HG02678 (cell line): ENCODE measurements around the gene BAIAP2L2.

Source experiments
- ATAC-seq: cut with Tn5 transposase; IDR thresholded peaks from one replicate; pipeline ENCODE4 v1.9.1; 2021; ENCODE audit warnings: mild to moderate bottlenecking, moderate library complexity; ENCODE audit not compliant: unreplicated experiment

The BAIAP2L2 gene

DNA sequence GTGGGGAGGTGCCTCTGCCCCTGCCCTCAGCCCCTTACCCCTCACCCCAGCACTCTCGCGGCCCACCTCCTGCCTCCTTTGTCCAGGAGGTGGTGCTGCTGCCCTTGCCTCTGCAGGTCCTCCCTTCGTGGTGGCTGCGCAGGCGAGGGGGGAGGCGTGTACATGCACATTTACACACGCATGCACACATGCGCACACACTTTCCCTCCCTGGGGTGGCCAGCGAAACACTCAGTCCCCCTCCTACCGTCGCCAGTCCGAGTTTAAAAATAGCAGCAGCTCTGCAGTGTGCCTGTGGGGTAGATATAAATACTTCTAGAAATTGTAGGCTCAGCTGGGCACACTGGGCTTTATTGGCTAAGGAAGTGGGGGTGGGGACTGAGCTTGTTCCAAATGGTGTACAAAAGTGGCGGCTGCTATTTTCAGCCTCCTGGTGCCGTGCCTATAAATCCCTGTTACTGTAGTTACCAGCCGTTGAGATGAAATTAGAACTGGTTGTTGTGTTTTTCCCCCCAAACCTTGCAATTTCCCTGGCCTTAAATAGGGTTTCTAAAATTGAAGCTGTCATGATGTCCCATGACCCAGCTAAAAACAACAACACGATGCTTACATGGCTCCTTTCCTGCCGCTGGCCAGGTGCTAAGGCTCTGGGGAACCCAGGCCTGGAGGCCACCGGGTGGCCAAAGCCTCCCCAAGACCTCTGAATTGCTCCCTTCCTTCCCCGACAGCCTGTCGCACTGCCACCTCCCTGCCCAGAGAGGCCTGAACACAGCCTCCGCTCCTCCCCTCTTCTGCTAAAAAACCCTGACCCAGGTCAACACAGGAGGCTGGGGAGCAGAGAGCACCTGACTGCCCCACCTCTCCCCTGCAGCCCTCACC lies 40.9 kb downstream of the BAIAP2L2 start:
- no peak for ATAC-seq

DNA sequence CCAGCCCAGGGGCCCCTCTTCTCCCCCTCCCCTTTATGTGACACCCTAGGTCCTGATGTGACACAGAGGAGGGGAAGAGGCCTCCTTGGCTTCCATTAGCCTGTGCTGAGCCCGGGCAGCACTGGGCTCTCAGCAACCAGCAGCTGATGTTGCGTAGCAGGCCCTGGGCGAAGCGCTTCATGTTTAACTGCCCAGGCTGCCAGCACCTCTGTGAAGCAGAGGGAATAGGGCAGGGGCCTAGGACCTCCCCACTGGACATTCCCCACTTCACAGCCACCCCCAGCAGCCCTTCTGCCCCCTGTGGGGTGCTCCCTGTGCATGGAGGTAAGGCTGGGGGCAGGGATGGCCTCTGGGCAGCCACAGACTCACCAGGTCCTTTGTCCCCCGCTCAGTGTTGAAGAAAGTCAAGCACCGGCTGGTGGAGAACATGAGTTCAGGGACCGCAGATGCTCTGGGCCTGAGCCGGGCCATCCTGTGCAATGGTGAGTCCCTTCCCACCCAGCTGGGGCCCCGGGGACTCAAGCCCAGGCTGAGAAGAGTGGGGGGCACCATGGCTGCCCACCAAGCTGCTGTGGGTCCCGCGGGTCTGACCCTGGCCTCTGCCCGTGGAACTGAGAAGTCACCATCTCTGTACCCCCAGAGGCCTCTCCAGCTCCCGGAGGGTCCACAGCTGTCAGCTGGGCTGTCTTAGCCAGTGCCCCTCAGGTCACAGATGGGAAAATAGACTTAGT lies 41.7 kb downstream of the BAIAP2L2 start:
- no peak for ATAC-seq

DNA sequence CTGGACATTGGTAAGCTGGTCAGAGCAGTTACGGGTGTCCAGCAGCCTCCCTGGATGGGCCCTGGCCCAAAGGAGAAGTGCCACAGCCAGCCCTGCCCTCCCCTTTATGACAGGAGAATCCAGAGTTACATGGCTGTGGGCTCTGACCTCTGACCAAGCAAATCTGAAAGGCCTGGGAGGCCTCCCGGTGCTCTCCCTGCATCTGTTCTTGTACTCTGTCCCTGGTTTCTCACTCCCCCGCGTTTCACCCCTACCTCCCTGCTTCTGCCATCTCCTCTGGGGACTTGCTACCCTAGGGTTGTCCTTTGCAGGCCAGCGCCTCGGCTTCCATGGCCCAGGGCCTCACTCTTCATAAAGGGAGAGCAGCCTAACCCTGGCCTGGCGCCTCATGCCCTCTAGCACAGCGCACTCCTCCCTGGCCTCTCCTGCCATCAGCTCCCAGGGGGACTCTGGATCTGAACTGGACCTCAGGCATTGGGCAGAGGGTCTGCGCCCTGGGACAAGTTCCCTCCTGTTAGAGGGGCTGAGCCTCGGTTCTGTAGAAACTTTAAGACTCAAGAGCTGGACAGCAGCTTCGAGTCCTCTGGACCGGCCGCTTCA lies 42.6 kb downstream of the BAIAP2L2 start:
- ATAC-seq: no peak

DNA sequence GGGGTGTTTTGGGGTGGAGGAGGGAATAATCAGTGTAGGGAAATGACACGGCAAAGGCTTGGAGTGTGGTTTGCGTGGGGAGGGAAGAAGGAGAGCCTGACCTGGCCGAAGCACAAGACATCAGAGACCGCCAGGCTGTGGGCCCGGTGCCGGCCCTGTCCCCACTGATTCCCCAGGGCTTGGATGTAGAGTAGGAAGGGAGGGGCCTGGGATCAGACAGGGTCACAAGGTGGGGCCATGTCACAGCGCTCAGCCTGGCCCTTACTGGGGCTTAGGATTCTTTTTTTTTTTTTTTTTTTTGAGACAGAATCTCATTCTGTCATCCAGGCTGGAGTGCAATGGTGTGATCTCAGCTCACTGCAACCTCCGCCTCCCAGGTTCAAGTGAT lies 43.5 kb downstream of the BAIAP2L2 start:
- no peak for ATAC-seq

DNA sequence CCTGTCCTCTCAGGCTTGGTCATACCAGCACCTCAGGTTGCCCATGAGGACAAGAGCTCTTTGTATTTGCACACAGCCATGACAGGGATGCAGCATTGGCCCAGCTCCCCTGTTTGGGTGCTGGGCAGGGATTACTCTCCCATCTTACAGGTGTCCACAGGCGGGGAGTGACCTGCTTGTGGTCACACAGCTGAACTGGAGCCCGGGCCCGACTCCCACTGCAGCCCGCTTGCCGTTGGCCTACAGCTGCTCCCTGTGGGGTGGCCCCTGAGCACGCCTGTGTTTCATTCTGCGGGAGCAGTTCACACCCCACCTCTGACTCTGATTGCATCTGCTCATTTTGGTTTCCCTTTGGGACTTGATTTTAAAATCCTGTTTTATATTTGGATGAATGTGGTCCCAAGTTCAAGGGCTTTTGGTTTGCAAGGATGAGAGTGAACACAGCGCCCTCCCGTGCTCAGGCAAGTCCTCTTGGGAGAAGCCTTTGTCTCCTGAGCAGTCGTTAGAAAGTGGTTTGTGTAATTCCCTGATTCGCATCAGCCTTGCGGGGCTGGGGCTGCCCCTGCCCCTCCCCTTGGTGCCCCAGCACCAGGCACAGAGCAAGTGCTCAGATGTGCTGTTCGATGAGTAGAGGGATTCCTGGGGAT lies 44.0 kb downstream of the BAIAP2L2 start:
- ATAC-seq: no peak

DNA sequence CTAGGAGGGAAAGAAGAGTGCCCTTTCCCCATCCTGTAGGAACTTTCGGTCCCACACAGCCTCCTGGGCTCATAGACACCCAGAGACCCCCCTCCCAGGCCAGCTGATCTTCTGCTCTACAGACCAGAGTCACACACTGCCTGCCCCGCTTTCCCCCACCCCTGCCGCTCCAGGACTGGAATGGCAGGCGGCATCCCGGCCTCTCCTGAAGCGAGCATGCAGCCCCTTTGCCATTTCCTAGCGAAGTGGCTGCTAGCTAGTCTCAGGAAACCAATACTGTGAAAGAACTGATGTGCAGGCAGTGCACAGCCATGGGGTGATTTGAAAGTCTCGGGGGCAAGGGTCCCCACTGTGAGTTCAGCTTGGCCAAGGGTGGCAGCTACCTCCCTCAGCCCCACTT lies 44.9 kb downstream of the BAIAP2L2 start:
- ATAC-seq: no peak

DNA sequence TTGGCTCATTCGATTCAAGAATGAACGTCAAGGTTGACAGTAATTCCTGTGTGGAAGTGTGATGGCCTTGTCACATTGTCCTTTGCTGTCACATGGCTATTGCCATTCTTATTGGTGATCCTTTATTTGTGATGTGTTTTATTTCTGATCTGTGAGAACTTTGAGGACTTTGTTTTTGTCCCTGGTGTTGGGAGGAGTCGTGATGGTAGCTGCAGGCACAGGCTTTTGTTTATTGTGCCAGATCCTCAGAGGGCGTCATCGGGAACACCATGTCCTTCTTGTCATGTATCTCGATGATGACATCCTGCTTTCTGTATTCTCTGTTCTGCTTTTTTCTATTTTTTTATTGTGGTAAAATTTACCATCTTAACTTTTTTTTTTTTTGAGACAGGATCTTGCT lies 47.7 kb downstream of the BAIAP2L2 start:
- ATAC-seq: no peak

DNA sequence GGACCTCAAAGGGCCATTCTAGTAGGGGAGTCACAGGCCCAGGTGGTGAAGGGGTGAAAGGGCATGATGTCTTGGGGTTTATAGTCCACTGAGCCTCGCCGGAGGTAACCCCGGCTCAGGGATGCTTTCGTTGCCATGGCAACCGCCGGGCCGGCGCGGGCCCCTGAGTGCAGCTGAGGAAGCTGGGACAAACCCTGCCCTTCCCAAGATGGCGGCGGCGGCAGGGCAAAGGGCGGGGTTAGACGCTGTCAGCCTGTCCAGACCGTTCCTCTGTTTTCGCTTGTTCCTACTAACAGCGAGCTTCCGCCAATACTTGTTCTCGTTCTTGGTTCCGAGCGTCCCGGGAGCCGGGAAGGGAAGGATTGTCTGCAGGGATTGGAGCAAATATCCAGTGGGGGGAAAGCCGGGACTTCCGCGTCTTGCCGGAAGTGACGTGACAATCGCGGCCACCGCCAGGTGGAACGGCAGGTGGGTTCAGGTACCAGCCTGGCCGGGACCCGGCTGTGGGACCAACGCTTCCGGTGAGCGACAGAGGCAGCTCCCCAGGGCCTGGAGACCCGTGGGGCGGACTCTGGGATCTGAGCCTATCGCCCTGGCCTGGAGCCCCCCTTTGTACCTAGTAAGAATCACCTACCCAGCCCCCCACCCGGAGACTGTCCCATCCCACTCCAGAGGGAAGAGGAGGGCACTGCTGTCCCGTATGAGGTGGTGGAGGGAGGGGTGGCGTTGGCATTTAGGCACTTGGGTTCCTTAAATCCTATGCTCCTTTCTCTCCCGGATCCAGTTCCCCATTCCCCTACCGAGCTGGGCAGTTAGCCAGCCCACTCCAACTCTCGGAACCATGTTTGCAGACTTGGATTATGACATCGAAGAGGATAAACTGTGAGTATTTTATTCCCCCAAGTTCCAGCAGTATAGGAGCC lies 53.3 kb downstream of the BAIAP2L2 start, which contains the start of gene PICK1:
TSS of gene PICK1 (plus strand) at position 436 of the 923 bp plus-strand sequence. CDS start at position 842, 406 bp downstream.
- peak; percentile 59 for ATAC-seq

DNA sequence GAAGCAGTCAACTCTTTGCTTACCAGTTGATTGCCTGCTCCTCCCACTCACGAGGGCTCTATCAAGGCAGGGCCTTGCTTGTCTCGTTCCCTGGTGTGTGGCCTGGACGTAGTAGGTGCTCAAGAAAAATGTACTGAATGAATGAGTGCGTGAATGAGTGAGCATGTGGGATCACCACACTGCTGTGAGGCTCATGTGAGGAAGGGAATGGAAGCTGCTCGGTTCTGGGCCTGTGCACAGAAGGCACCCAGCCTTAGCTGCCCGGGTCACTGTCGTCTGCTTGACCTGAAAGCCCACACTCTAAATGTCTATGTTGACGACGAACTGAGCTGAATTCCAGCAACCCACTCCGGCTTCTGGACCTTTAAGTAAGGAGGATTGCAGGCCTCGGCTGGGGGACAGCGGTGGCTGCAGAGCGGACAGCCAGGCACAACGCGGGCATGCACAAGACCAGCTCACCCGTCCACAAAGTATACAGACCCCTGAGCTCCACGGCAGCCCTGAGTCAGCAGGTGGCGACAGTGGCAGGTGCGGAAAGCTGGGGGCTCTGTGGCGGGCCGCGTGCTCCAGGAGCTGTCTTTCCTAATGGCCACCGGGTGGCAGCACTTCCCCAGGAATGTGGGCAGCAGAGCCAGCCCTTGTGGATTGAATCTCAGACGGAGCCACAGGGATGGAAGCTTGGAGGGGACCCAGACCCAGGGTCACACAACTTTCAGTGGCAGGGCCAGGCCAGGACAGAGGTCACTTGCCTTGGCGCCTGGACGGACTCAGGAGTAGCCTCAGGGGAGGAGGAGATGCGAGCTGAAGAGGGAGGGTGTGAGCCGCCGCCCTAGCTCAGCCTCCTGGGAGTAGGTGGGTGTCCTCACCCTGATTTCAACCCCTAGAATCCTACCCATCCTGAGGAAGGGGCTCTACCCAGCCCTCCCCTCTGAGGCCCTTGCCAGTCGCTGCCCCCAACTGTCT lies 58.3 kb downstream of the BAIAP2L2 start:
- peak; percentile 65 for ATAC-seq

DNA sequence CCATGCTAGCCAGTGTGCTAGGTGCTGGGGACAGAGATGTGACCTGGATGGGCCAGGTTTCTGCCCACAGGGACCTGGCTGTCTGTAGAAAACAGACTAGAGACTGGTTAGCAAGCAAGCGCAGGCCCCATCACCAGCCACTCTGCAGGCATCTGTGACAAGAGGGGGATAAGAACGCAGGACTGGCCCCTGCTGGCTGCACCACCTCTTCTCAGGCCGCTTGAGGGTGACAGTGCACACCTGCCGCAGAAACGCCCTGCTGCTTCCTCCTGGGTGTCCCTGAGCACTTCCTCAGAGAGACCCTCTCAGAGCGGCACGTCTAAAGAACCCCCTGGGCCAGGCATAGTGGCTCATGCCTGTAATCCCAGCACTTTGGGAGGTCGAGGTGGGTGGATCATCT lies 59.2 kb downstream of the BAIAP2L2 start:
- ATAC-seq: no peak

DNA sequence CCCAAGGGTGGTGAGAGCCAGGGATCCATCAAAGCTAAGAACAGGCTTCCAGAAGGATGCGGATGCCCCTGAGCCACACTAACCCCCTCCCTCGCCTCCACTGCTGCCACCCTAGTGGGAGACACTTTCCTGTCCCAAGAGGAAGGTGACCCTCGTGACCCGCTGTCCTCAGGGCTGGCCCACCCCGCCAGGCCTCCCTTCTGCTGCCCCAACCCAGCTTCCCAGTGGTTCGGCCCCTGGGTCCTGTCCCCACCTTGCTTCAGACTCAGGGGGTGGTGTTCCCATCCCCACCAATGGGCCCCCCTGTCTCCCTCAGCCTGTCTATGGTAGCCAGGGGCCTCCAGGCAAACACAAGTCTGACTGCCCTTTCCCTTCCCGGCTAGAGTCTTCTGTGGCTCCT lies 59.8 kb downstream of the BAIAP2L2 start:
- ATAC-seq: no peak

DNA sequence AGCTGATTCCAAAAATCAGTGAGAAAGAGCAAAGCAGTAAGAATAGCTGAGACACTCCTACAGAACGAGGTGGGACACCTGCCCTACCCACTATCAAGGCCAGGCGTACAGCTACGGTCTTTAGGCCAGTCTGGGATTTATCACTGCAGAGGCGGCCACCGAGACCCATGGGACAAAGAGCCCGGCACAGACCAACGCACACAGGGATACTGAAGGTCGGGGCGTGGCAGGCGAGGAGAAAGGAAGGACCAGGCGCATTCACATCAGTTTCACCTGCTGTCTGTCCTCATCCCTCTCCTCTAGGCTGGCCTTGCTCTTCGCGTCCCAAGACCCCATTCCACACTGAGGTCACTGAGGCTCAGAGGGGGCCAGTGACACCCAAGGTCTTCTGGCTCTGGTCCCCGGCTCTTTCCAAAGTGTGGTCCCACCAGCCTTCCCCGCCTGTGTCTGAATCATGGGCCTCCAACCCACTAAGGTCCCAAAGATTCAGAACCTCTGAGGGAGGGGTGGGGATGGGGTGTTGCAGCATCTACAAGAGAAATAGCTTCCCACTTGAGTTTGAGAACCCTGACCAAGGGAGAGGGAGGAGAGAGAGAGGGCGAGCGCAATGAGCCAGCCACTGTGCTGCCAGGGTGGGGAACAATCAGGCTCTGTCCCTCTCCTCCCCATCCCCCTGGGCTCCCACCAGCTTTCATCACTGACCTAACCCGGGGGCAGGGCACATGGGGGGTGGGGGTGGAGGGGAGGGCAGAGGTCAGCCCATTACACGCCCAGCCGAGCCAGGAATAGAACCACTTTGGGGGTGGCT lies 60.5 kb downstream of the BAIAP2L2 start:
- no peak for ATAC-seq

DNA sequence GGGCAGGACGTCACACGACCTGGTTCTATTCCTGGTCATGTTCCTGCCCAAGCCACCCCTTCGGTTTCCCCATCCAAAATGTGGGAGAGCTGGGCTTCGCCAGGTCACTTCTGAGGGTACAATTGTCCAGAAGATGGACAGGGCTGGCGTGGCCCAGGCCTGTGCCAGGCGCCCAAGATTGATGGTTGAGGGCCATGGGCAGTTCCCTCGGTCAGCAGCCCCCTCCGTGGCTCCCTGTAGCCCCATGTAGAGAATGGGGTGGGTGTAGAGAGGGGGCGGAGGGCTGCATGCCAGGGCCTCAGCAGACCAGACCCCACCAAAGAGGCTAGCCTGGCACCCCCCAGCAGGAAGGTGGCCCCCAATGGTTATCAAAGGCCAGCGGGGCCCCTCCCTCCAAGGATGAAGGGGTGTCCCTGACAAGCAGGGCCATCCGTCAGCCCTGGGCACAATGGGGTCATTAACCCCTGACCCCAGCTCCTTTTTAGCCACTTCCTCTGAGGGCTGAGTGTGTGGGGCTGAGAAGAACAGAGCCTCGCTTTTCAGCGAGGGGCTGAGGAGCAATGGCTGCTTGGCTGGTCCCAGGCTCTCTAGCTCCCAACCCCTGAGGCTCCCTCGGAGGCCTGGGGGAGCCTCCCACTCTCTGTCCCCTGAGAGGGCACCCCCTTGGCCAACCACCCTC lies 64.3 kb downstream of the BAIAP2L2 start:
- no peak for ATAC-seq

DNA sequence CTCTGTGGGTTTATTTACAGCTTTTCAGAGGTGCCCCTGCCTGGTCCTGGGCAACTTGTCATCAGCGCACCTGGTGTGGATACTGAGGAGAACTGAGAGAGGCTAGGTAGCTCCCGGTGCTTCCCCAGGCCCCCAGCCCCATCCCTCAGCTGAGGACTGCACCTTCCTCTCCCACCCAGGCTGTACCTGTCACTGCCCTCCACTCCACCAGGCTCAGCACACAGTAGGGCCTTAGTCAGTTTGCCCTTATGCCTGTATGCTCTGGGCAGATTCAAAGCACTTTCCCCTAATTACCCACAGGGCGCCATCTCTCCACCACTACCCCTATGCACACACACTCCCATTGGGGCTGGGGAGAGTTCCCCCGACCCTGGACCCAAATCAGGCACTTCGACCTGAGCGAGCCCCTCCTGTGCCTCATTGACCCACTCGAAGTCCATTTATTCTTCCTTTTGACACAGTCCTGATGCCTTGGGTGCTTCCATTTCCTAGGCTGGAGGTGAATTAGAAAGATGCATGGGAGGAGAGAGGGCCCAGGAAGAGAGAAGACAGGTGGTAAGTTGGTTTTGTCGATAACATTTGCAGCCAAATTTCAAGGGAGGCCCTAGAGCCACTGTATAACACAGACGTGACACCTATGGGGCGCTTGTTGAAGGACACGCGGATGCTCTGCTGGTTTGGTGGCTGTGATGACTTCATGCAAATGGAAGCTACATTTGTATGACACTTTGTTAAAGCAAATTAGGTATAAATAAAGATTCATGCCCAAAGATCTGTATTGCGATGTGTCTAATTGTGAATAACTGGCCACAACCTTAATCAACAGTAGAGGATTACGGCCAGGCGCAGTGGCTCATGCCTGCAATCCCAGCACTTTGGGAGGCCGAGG lies 67.1 kb downstream of the BAIAP2L2 start:
- ATAC-seq: no peak

DNA sequence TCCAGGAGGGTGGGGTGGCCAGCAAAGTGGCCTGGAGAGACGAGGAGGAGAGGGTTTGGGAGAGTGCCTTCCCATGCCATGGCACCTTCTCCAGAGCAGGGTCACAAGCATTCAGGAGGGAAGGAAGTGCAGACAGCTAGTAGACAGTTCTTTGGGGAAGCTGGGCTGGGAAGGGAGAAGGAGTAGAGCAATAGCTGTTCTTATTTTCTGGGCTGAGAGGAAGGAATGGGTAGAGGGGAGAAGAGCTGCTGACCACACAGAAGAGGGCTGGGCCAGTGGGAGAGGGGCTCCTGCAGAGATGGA lies 68.0 kb downstream of the BAIAP2L2 start:
- ATAC-seq: no peak

DNA sequence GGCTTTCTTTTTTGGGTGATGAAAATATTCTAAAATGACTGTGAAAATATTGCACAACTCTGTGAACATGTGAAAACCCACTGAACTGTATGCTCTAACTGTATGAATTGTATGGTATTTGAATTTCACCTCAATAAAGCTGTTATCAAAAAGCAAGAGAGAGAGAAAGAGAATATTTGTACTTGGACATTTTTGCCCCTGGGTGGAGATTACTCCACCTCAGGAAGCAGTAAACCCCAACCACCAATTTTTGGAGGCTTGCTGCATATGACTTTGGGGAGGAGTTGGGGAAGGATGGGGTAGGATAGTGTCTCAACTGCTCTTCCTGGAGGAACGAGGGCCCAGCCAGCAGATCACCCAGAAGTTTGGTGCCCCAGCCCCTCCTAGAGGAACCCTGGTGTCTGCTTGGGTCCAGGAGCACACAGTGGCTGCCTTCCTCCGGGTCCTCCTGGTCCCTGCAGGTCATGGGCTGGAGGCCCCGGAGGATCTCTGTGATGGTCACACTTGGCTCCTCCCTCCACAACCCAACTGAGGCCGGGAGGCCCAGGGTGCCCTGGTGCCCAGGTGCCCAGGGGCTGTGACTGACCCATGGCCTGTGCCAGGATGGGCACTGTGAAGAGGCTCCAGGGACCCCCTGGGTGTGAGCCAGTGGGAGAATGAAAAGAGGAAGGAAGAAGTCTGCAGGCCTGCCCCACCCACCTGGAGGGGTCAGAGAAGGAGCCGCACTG lies 68.6 kb downstream of the BAIAP2L2 start:
- ATAC-seq: no peak
